Neural progenitor cell (in vitro differentiated cells): ENCODE measurements around the gene FOXO6. TPM values are rescaled to one million over a fixed set of nuclear protein-coding genes. Genes with fewer than 3 reads are reported as not detected.

Source experiments
- DNase-seq: peaks from one replicate; pipeline ENCODE4 v3.0.0-alpha.2; 2016; ENCODE audit warnings: low spot score
- H2AFZ ChIP-seq: fragments of 200-600 bp; sonication (generic); replicated peaks from 2 replicates; pipeline ENCODE4 v1.6.1; 2016; ENCODE audit warnings: antibody characterized with exemption
- H3F3A ChIP-seq: fragments of 200-600 bp; sonication (generic); 2 replicates; pipeline ENCODE4 v1.6.1; 2016; ENCODE audit warnings: antibody characterized with exemption, low read depth
- H3K27ac ChIP-seq: fragments of 200-600 bp; sonication (generic); 2 replicates; pipeline ENCODE4 v1.5.1; 2016; ENCODE audit warnings: mild to moderate bottlenecking
- H3K27me3 ChIP-seq: fragments of 200-600 bp; sonication (generic); 2 replicates; pipeline ENCODE4 v1.6.1; 2016; ENCODE audit warnings: mild to moderate bottlenecking, moderate library complexity
- H3K36me3 ChIP-seq: fragments of 200-600 bp; sonication (generic); 2 replicates; pipeline ENCODE4 v1.5.1; 2016
- H3K4me1 ChIP-seq: fragments of 200-600 bp; sonication (generic); 2 replicates; pipeline ENCODE4 v1.6.1; 2016; ENCODE audit warnings: mixed run types
- H3K4me2 ChIP-seq: fragments of 200-600 bp; sonication (generic); 2 replicates; pipeline ENCODE4 v1.6.1; 2016
- H3K4me3 ChIP-seq: fragments of 200-600 bp; sonication (generic); 2 replicates; pipeline ENCODE4 v1.5.1; 2016
- H3K79me2 ChIP-seq: fragments of 200-600 bp; sonication (generic); 2 replicates; pipeline ENCODE4 v1.6.1; 2016; ENCODE audit warnings: low read depth
- H3K9ac ChIP-seq: fragments of 200-600 bp; sonication (generic); 2 replicates; pipeline ENCODE4 v1.6.1; 2016
- H3K9me3 ChIP-seq: fragments of 200-600 bp; sonication (generic); 2 replicates; pipeline ENCODE4 v1.5.1; 2016; ENCODE audit warnings: low read depth
- H4K20me1 ChIP-seq: fragments of 200-600 bp; sonication (generic); 2 replicates; pipeline ENCODE4 v1.6.1; 2016; ENCODE audit warnings: low read depth
- H3K27ac Mint-ChIP-seq: 3 replicates; pipeline ENCODE4 v1.8.0; 2021; ENCODE audit warnings: mixed read lengths
- H3K27me3 Mint-ChIP-seq: 2 replicates; pipeline ENCODE4 v1.8.0; 2022; ENCODE audit warnings: low read depth, mild to moderate bottlenecking, inconsistent platforms, moderate library complexity, mixed read lengths; ENCODE audit not compliant: insufficient read depth
- H3K36me3 Mint-ChIP-seq: 3 replicates; pipeline ENCODE4 v1.8.0; 2021; ENCODE audit warnings: mixed read lengths
- H3K4me1 Mint-ChIP-seq: 3 replicates; pipeline ENCODE4 v1.8.0; 2021; ENCODE audit warnings: mixed read lengths
- H3K4me3 Mint-ChIP-seq: 3 replicates; pipeline ENCODE4 v1.8.0; 2021; ENCODE audit warnings: mild to moderate bottlenecking, moderate library complexity, mixed read lengths
- H3K9me3 Mint-ChIP-seq: 3 replicates; pipeline ENCODE4 v1.8.0; 2020; ENCODE audit warnings: mixed read lengths
- EZH2 ChIP-seq: fragments of 200-600 bp; sonication (generic); IDR thresholded peaks from 2 replicates; pipeline ENCODE4 v1.6.1; 2017; ENCODE audit warnings: antibody characterized with exemption, mild to moderate bottlenecking, moderate library complexity
- EZH2phosphoT487 ChIP-seq: fragments of 200-600 bp; sonication (generic); IDR thresholded peaks from 2 replicates; pipeline ENCODE4 v1.6.1; 2017; ENCODE audit warnings: antibody characterized with exemption
- total RNA-seq: library from RNA; depleted of rRNA; stranded (reverse); fragments of >200 nt; gene quantifications from 2 replicates; pipeline ENCODE4 v1.2.3, GENCODE V29; 2015; ENCODE audit warnings: low replicate concordance
- TF ChIP-seq, protein P1 (sequence below): fragments of 200-600 bp; sonication (generic); IDR thresholded peaks from 2 replicates; pipeline ENCODE4 v1.5.1; 2017; ENCODE audit warnings: antibody characterized with exemption, mild to moderate bottlenecking

FOXO6 gene
- total RNA-seq, 1 donor from 2014 or later = not detected

DNA sequence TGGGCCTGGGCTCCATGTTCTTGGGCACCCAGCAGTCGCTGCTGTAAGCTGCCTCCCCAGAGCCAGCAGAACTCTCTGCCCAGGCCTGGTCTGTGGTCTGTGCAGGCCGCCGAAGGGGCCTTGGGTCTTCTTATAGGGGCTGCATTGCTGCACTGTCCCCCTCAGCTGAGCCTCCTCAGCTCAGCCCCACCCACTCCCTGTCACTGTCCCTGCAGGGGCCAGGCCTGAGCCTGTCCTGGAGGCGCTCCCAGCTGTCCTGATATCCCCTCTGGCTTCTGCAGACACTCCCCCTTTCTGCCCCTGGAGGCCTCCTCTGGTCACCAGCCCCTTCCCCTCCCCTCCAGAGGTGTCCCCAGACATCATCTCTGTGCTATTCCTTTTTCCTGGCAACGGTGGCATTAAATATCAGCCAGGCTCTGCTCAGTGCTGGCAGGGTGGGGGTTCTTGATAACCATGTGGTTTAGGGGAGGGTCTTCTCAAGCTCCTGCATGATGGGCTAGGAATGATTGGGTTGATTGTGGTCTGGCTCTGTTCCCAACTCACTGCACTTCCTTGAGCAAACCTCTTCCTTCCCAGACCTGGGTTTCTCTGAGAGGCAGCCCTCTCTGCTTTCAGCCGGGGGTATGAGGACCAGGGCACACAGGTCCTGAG lies 3.7 kb upstream of the FOXO6 start:
- Histone ChIP-seq H3K27me3 (peaks cover 18% of the 10 kb centered on the region), H3K4me3 (no peak overlapping the region), H3K4me2 (peak overlapping the region; percentile 44), H3K9ac (no peak overlapping the region), H2AFZ (peak overlapping the region; percentile 73), H4K20me1 (peaks cover 6% of the 10 kb centered on the region), H3K79me2 (no peaks in the 10 kb centered on the region), H3K27ac (no peak overlapping the region), H3K9me3 (no peaks in the 10 kb centered on the region), H3K4me1 (peaks cover 31% of the 10 kb centered on the region), H3F3A (peaks cover 15% of the 10 kb centered on the region), H3K36me3 (no peaks in the 10 kb centered on the region)
- Mint-ChIP-seq H3K27me3 (peaks cover 21% of the 10 kb centered on the region), H3K36me3 (no peaks in the 10 kb centered on the region), H3K9me3 (no peaks in the 10 kb centered on the region), H3K4me3 (no peak overlapping the region), H3K27ac (peak overlapping the region; percentile 72), H3K4me1 (peaks cover 37% of the 10 kb centered on the region)
- DNase-seq = peak; percentile 72
- no peak for TF ChIP-seq EZH2
- TF ChIP-seq, protein P1, sequence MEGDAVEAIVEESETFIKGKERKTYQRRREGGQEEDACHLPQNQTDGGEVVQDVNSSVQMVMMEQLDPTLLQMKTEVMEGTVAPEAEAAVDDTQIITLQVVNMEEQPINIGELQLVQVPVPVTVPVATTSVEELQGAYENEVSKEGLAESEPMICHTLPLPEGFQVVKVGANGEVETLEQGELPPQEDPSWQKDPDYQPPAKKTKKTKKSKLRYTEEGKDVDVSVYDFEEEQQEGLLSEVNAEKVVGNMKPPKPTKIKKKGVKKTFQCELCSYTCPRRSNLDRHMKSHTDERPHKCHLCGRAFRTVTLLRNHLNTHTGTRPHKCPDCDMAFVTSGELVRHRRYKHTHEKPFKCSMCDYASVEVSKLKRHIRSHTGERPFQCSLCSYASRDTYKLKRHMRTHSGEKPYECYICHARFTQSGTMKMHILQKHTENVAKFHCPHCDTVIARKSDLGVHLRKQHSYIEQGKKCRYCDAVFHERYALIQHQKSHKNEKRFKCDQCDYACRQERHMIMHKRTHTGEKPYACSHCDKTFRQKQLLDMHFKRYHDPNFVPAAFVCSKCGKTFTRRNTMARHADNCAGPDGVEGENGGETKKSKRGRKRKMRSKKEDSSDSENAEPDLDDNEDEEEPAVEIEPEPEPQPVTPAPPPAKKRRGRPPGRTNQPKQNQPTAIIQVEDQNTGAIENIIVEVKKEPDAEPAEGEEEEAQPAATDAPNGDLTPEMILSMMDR = no peak
- no peak for TF ChIP-seq EZH2phosphoT487

DNA sequence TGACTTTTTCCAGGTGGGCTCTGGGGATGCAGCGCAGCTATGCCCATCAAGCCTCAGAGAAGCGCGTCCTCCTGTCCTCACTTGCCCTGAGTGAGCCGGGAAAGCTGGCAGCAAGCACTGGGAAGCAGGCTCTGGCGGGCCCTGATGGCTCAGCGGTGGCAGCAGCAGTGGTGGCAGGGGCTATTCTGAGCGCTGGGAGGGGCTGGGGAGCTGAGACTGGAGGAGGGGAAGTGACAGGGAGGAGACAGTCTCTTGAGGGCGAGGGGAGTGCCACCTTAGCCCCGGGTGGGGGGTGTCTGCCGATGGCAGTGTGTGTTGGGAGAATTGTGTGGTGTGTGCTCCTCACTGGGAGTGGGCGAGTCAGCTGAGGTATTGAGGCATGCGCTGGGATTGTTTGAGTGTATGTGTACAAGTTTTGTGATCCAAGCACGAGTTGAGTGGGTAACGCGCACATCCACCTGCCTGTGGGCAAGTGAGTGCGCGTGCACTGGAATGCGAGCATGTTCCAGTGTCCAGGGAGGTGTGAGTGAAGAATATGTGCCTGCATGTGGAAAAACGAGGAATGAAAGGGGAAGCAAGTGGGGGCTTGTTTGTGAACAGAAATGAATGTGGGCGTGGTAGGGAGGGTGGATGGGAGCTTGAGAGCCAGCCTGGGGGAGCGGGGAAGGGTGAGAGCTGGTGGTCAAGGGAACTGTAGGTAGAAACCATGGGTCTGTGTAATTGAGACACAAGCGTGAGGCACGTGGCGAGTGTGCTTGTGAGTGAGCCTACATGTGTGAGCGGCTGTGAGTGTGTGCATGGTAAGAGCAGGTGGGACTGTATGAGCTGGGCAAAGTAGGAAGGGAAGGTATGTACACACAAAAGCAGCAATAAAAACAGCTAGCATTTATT lies 2.9 kb upstream of the FOXO6 start:
- H3K36me3 Mint-ChIP-seq = no peaks in the 10 kb centered on the region
- H3K27me3 ChIP-seq = peaks cover 26% of the 10 kb centered on the region
- H3K4me1 Mint-ChIP-seq = peaks cover 38% of the 10 kb centered on the region
- H3K9me3 ChIP-seq = no peaks in the 10 kb centered on the region
- peak overlapping the region; percentile 44 for H3K4me2 ChIP-seq
- H3K4me3 Mint-ChIP-seq = no peak overlapping the region
- peaks cover 25% of the 10 kb centered on the region for H3K27me3 Mint-ChIP-seq
- no peaks in the 10 kb centered on the region for H3K79me2 ChIP-seq
- peaks cover 14% of the 10 kb centered on the region for H4K20me1 ChIP-seq
- TF ChIP-seq, protein P1 = no peak
- TF ChIP-seq EZH2 (no peak), EZH2phosphoT487 (no peak)
- no peak overlapping the region for H3K27ac ChIP-seq
- no peak overlapping the region for H3K4me3 ChIP-seq
- H3K9me3 Mint-ChIP-seq = no peaks in the 10 kb centered on the region
- DNase-seq = peak; percentile 37
- peaks cover 18% of the 10 kb centered on the region for H3F3A ChIP-seq
- H3K4me1 ChIP-seq = peaks cover 36% of the 10 kb centered on the region
- peak overlapping the region; percentile 73 for H2AFZ ChIP-seq
- peak overlapping the region; percentile 72 for H3K27ac Mint-ChIP-seq
- H3K36me3 ChIP-seq = no peaks in the 10 kb centered on the region
- H3K9ac ChIP-seq = no peak overlapping the region

DNA sequence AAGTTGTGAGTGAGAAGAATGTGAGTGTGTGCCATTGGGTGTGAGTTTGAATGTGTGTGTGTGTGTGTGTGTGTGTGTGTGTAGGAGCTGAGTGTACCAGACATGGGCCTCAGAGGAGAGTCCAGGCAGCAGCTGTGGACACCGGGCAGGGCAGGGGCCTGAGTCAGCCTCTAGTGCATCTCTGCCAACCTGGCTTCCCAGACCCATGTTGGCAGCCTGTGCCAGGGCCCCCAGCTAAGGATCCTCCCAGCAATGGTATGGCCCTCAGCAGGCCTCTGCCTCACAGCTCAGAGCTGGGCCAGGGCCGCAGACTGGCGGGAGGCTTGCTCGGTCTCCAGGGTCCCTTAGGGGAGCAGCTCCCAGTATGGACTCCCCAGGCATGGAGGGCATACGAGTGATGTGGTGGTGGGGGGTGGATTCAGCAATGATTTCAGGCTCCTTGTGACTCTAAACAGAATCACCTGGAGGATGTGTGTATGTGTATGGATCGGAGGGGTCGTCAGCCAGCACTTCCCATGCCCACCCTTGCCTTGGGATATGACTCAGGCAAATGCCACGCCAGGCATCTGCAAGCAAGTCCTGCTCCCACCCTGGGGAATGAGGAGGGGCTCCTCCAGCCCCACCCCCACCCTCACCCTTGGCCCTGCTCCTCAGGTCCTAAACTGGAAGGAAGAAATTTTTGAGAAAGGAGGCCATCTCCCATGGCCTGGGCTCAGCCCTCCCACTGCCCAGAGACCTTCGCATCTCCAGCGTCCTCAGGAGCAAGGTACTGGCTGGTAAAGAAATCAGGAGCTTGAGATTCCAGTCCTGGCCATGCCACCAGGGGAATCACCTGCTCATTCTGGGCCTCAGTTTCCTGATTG lies 1.8 kb upstream of the FOXO6 start:
- Histone ChIP-seq H3F3A (peaks cover 25% of the 10 kb centered on the region), H3K9ac (no peak overlapping the region), H3K4me3 (no peak overlapping the region), H3K27me3 (peaks cover 37% of the 10 kb centered on the region), H3K79me2 (no peaks in the 10 kb centered on the region), H3K27ac (no peak overlapping the region), H4K20me1 (peaks cover 17% of the 10 kb centered on the region), H3K4me1 (peaks cover 36% of the 10 kb centered on the region), H3K4me2 (no peak overlapping the region), H3K36me3 (no peaks in the 10 kb centered on the region), H3K9me3 (no peaks in the 10 kb centered on the region), H2AFZ (no peak overlapping the region)
- Mint-ChIP-seq H3K27ac (peak overlapping the region; percentile 83), H3K27me3 (peaks cover 33% of the 10 kb centered on the region), H3K4me1 (peaks cover 38% of the 10 kb centered on the region), H3K9me3 (no peaks in the 10 kb centered on the region), H3K36me3 (no peaks in the 10 kb centered on the region), H3K4me3 (peak overlapping the region; percentile 84)
- DNase-seq = peak; percentile 1
- TF ChIP-seq, protein P1 = no peak
- TF ChIP-seq EZH2 (no peak), EZH2phosphoT487 (no peak)
